ENCODE measurements around the gene RAB3IP.
"Not testable (repeated sequence)": the region's sequence is repeated elsewhere in the genome, so short reads cannot be mapped to it uniquely, and the experiment has no call there.

RAB3IP gene

GRCh38 chr12:69726922-69727321, 11.7 kb upstream of the RAB3IP start:
- DNase-seq (ENCODE audit: low spot score in 2 of 2) (no peak), ATAC-seq (ENCODE audit: low read depth) (no peak)
- H3K36me3 Mint-ChIP-seq: no peaks in the 10 kb centered on the region
- H3K4me1 Mint-ChIP-seq: no peaks in the 10 kb centered on the region
- peaks cover 3% of the 10 kb centered on the region for H3K9me3 Mint-ChIP-seq
- no peak overlapping the region for H3K4me3 Mint-ChIP-seq
- H3K27ac Mint-ChIP-seq: no peak overlapping the region
- peaks cover 5% of the 10 kb centered on the region for H3K27me3 Mint-ChIP-seq

GRCh38 chr12:69732088-69732487, 6.6 kb upstream of the RAB3IP start:
- no peaks in the 10 kb centered on the region for H3K9me3 Mint-ChIP-seq
- no peak overlapping the region for H3K4me3 Mint-ChIP-seq
- ATAC-seq (ENCODE audit: low read depth): no peak
- H3K27ac Mint-ChIP-seq: no peak overlapping the region
- no peaks in the 10 kb centered on the region for H3K36me3 Mint-ChIP-seq
- H3K4me1 Mint-ChIP-seq: no peaks in the 10 kb centered on the region
- DNase-seq (ENCODE audit: low spot score in 2 of 2): no peak
- peaks cover 4% of the 10 kb centered on the region for H3K27me3 Mint-ChIP-seq

- no peaks in the 10 kb centered on the region for H3K9me3 Mint-ChIP-seq
- peaks cover 4% of the 10 kb centered on the region for H3K27me3 Mint-ChIP-seq
- ATAC-seq (ENCODE audit: low read depth) (no peak), DNase-seq (ENCODE audit: low spot score in 2 of 2) (no peak)
- no peak overlapping the region for H3K27ac Mint-ChIP-seq
- no peaks in the 10 kb centered on the region for H3K36me3 Mint-ChIP-seq
- H3K4me1 Mint-ChIP-seq: no peaks in the 10 kb centered on the region
- no peak overlapping the region for H3K4me3 Mint-ChIP-seq
Observed at GRCh38 chr12:69733638-69734037, 5.0 kb upstream of the RAB3IP start.

- H3K27ac Mint-ChIP-seq: peak overlapping the region; percentile 86
- DNase-seq (ENCODE audit: low spot score in 2 of 2) (peak; percentile 57 to 66), ATAC-seq (ENCODE audit: low read depth) (peak; percentile 45)
- H3K27me3 Mint-ChIP-seq: no peaks in the 10 kb centered on the region
- H3K4me3 Mint-ChIP-seq: peak overlapping the region; percentile 76
- H3K9me3 Mint-ChIP-seq: no peaks in the 10 kb centered on the region
- H3K4me1 Mint-ChIP-seq: peaks cover 13% of the 10 kb centered on the region
- H3K36me3 Mint-ChIP-seq: no peaks in the 10 kb centered on the region
Observed at GRCh38 chr12:69739287-69740191, 879 bp downstream of the RAB3IP start.

GRCh38 chr12:69744109-69744508, 5.4 kb downstream of the RAB3IP start:
- Mint-ChIP-seq H3K9me3 (no peaks in the 10 kb centered on the region), H3K27ac (no peak overlapping the region), H3K27me3 (no peaks in the 10 kb centered on the region), H3K4me1 (peaks cover 15% of the 10 kb centered on the region), H3K4me3 (no peak overlapping the region), H3K36me3 (peaks cover 2% of the 10 kb centered on the region)
- ATAC-seq (ENCODE audit: low read depth) (no peak), DNase-seq (ENCODE audit: low spot score in 2 of 2) (no peak)

GRCh38 chr12:69751476-69751875, 12.8 kb downstream of the RAB3IP start:
- Mint-ChIP-seq H3K27ac (no peak overlapping the region), H3K27me3 (no peaks in the 10 kb centered on the region), H3K36me3 (peaks cover 13% of the 10 kb centered on the region), H3K4me3 (no peak overlapping the region), H3K9me3 (no peaks in the 10 kb centered on the region), H3K4me1 (peaks cover 8% of the 10 kb centered on the region)
- ATAC-seq (ENCODE audit: low read depth) (no peak), DNase-seq (ENCODE audit: low spot score in 2 of 2) (no peak)

- H3K36me3 Mint-ChIP-seq: peaks cover 30% of the 10 kb centered on the region
- no peak for ATAC-seq (ENCODE audit: low read depth)
- H3K4me3 Mint-ChIP-seq: no peak overlapping the region
- DNase-seq (ENCODE audit: low spot score in 2 of 2): no peak
- H3K27ac Mint-ChIP-seq: no peak overlapping the region
- peaks cover 7% of the 10 kb centered on the region for H3K9me3 Mint-ChIP-seq
- no peaks in the 10 kb centered on the region for H3K27me3 Mint-ChIP-seq
- no peaks in the 10 kb centered on the region for H3K4me1 Mint-ChIP-seq
Observed at GRCh38 chr12:69755302-69755701, 16.6 kb downstream of the RAB3IP start.

GRCh38 chr12:69756088-69756755, 17.6 kb downstream of the RAB3IP start:
- DNase-seq (ENCODE audit: low spot score in 2 of 2) (no peak), ATAC-seq (ENCODE audit: low read depth) (no peak)
- H3K4me1 Mint-ChIP-seq: no peaks in the 10 kb centered on the region
- H3K36me3 Mint-ChIP-seq: peaks cover 37% of the 10 kb centered on the region
- peaks cover 10% of the 10 kb centered on the region for H3K9me3 Mint-ChIP-seq
- H3K4me3 Mint-ChIP-seq: no peak overlapping the region
- H3K27me3 Mint-ChIP-seq: no peaks in the 10 kb centered on the region
- no peak overlapping the region for H3K27ac Mint-ChIP-seq

- ATAC-seq (ENCODE audit: low read depth) (no peak), DNase-seq (ENCODE audit: low spot score in 2 of 2) (no peak)
- H3K4me3 Mint-ChIP-seq: no peak overlapping the region
- H3K9me3 Mint-ChIP-seq: peaks cover 10% of the 10 kb centered on the region
- H3K27me3 Mint-ChIP-seq: no peaks in the 10 kb centered on the region
- H3K36me3 Mint-ChIP-seq: peaks cover 47% of the 10 kb centered on the region
- H3K27ac Mint-ChIP-seq: no peak overlapping the region
- H3K4me1 Mint-ChIP-seq: no peaks in the 10 kb centered on the region
Observed at GRCh38 chr12:69758105-69758504, 19.4 kb downstream of the RAB3IP start.

- not testable (repeated sequence) for H3K4me3 Mint-ChIP-seq; H3K27ac Mint-ChIP-seq; ATAC-seq (ENCODE audit: low read depth); H3K4me1 Mint-ChIP-seq; DNase-seq (ENCODE audit: low spot score in 2 of 2); H3K27me3 Mint-ChIP-seq
- Mint-ChIP-seq H3K36me3 (peaks cover 55% of the 10 kb centered on the region), H3K9me3 (peaks cover 14% of the 10 kb centered on the region)
Observed at GRCh38 chr12:69759581-69759980, 20.9 kb downstream of the RAB3IP start.

GRCh38 chr12:69765515-69765914, 26.9 kb downstream of the RAB3IP start:
- Mint-ChIP-seq H3K4me1 (no peaks in the 10 kb centered on the region), H3K9me3 (peaks cover 29% of the 10 kb centered on the region), H3K36me3 (peaks cover 77% of the 10 kb centered on the region), H3K4me3 (no peak overlapping the region), H3K27me3 (no peaks in the 10 kb centered on the region), H3K27ac (no peak overlapping the region)
- DNase-seq (ENCODE audit: low spot score in 2 of 2) (no peak), ATAC-seq (ENCODE audit: low read depth) (no peak)

- DNase-seq (ENCODE audit: low spot score in 2 of 2): no peak
- Mint-ChIP-seq H3K27ac (no peak overlapping the region), H3K4me3 (no peak overlapping the region), H3K4me1 (no peaks in the 10 kb centered on the region), H3K9me3 (peaks cover 28% of the 10 kb centered on the region), H3K27me3 (no peaks in the 10 kb centered on the region), H3K36me3 (peaks cover 74% of the 10 kb centered on the region)
- ATAC-seq (ENCODE audit: low read depth): no peak
Observed at GRCh38 chr12:69766260-69766659, 27.6 kb downstream of the RAB3IP start.

- H3K27me3 Mint-ChIP-seq: no peaks in the 10 kb centered on the region
- peaks cover 5% of the 10 kb centered on the region for H3K9me3 Mint-ChIP-seq
- H3K27ac Mint-ChIP-seq: no peak overlapping the region
- ATAC-seq (ENCODE audit: low read depth) (no peak), DNase-seq (ENCODE audit: low spot score in 2 of 2) (no peak)
- peaks cover 5% of the 10 kb centered on the region for H3K4me1 Mint-ChIP-seq
- peaks cover 36% of the 10 kb centered on the region for H3K36me3 Mint-ChIP-seq
- no peak overlapping the region for H3K4me3 Mint-ChIP-seq
Observed at GRCh38 chr12:69779928-69780327, 41.3 kb downstream of the RAB3IP start.

GRCh38 chr12:69783365-69783764, 44.7 kb downstream of the RAB3IP start:
- ATAC-seq (ENCODE audit: low read depth): no peak
- no peak overlapping the region for H3K4me3 Mint-ChIP-seq
- H3K4me1 Mint-ChIP-seq: peaks cover 5% of the 10 kb centered on the region
- DNase-seq (ENCODE audit: low spot score in 2 of 2): no peak
- peaks cover 5% of the 10 kb centered on the region for H3K9me3 Mint-ChIP-seq
- peaks cover 51% of the 10 kb centered on the region for H3K36me3 Mint-ChIP-seq
- H3K27ac Mint-ChIP-seq: no peak overlapping the region
- no peaks in the 10 kb centered on the region for H3K27me3 Mint-ChIP-seq

All from memory B cell (primary cell).